HL-60 (cell line): Measurements from ENCODE around the gene ATXN1L.

Experiments
- GABPA ChIP-seq: IDR thresholded peaks from 2 replicates; pipeline ENCODE4 v1.6.1; 2012; ENCODE audit warnings: low read depth
- SPI1 ChIP-seq: IDR thresholded peaks from 2 replicates; pipeline ENCODE4 v1.6.1; 2012; ENCODE audit warnings: low read depth, mild to moderate bottlenecking, borderline replicate concordance
- TF ChIP-seq, protein P1 (sequence below): IDR thresholded peaks from one replicate; pipeline ENCODE4 v1.5.1; 2011; ENCODE audit warnings: low read length, control low read depth, inconsistent platforms; ENCODE audit not compliant: insufficient read depth

DNA sequence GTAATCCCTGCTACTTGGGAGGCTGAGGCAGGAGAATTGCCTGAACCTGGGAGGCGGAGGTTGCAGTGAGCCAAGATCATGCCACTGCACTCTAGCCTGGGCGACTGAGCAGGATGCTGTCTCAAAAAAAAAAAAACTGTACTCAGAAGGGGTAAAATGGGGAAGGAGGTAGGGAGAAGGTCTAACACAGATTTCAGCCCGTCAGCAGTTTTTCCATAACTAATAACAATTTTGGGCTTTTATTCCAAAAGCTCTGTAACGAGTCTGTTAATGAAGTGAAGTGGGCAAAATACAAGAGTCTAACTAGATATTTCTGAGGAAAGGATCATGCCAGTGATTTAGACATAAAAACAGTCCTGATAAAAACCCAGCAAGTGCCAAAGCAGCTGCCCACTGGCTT, 27.4 kb downstream of the ATXN1L start:
- TF ChIP-seq SPI1 (no peak), GABPA (no peak)
- TF ChIP-seq, protein P1, sequence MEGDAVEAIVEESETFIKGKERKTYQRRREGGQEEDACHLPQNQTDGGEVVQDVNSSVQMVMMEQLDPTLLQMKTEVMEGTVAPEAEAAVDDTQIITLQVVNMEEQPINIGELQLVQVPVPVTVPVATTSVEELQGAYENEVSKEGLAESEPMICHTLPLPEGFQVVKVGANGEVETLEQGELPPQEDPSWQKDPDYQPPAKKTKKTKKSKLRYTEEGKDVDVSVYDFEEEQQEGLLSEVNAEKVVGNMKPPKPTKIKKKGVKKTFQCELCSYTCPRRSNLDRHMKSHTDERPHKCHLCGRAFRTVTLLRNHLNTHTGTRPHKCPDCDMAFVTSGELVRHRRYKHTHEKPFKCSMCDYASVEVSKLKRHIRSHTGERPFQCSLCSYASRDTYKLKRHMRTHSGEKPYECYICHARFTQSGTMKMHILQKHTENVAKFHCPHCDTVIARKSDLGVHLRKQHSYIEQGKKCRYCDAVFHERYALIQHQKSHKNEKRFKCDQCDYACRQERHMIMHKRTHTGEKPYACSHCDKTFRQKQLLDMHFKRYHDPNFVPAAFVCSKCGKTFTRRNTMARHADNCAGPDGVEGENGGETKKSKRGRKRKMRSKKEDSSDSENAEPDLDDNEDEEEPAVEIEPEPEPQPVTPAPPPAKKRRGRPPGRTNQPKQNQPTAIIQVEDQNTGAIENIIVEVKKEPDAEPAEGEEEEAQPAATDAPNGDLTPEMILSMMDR: no peak
